ENCODE data around the gene BRAT1. TPM values are rescaled to one million over a fixed set of nuclear protein-coding genes. Genes with fewer than 3 reads are reported as not detected.

BRAT1 gene
- total RNA-seq, 1 donor from 2014 or later = 19.7 TPM

DNA sequence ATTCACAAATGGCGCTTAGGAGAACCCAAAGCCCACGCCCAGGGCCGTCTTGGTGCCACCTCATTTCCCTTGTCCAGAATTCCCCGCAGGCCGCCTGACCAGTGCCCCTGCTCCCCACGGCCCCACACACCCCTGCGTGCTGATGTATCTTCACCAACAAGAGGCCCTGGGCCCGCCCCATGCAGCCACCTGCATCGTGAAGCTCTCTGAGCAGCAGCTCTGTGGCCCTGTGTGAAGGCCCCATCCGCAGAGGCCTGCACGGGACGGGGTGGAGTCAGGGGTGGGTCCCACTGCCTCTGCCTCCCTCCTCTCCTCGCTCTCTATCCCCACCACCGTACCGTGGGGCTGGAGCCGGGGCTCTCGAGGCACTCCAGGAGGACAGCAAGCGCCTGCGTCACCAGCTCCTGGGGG lies 14.7 kb downstream of the BRAT1 start:
- Mint-ChIP-seq H3K4me1 (ENCODE audit: low read depth, unreplicated experiment) (no peaks in the 10 kb centered on the region), H3K9me3 (ENCODE audit: unreplicated experiment) (no peaks in the 10 kb centered on the region), H3K4me3 (ENCODE audit: unreplicated experiment) (no peak overlapping the region), H3K27ac (ENCODE audit: unreplicated experiment) (no peak overlapping the region), H3K36me3 (ENCODE audit: low read depth, unreplicated experiment) (peaks cover 5% of the 10 kb centered on the region), H3K27me3 (ENCODE audit: low read depth, unreplicated experiment) (no peaks in the 10 kb centered on the region)
- H3K9ac ChIP-seq (ENCODE audit: low read length) = no peak overlapping the region
- no peaks in the 10 kb centered on the region for H3K4me1 ChIP-seq (ENCODE audit: insufficient read depth, low read length)
- DNase-seq (ENCODE audit: low read depth) (no peak), FAIRE-seq (no peak)
- H3K4me2 ChIP-seq (ENCODE audit: low read length) = no peak overlapping the region
- no peaks in the 10 kb centered on the region for H3K79me2 ChIP-seq (ENCODE audit: insufficient read depth, low read length)
- H3K27ac ChIP-seq (ENCODE audit: low read depth, low read length) = no peak overlapping the region
- H3K4me3 ChIP-seq (ENCODE audit: insufficient read depth, low read depth, low read length) = no peak overlapping the region
- no peak overlapping the region for H2AFZ ChIP-seq (ENCODE audit: low read depth, low read length)
- H4K20me1 ChIP-seq (ENCODE audit: insufficient read depth, low read length) = peaks cover 11% of the 10 kb centered on the region
- H3K27me3 ChIP-seq (ENCODE audit: insufficient read depth, low read length) = no peaks in the 10 kb centered on the region
- TF ChIP-seq, protein P1, sequence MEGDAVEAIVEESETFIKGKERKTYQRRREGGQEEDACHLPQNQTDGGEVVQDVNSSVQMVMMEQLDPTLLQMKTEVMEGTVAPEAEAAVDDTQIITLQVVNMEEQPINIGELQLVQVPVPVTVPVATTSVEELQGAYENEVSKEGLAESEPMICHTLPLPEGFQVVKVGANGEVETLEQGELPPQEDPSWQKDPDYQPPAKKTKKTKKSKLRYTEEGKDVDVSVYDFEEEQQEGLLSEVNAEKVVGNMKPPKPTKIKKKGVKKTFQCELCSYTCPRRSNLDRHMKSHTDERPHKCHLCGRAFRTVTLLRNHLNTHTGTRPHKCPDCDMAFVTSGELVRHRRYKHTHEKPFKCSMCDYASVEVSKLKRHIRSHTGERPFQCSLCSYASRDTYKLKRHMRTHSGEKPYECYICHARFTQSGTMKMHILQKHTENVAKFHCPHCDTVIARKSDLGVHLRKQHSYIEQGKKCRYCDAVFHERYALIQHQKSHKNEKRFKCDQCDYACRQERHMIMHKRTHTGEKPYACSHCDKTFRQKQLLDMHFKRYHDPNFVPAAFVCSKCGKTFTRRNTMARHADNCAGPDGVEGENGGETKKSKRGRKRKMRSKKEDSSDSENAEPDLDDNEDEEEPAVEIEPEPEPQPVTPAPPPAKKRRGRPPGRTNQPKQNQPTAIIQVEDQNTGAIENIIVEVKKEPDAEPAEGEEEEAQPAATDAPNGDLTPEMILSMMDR (IDR thresholded peaks at IDR 0.05; ENCODE audit: insufficient read depth, low read depth, low read length) = no peak
- TF ChIP-seq EZH2 (IDR thresholded peaks at IDR 0.05; ENCODE audit: insufficient read depth, low read length) = no peak
- H3K9me3 ChIP-seq (ENCODE audit: insufficient read depth, low read depth, low read length) = no peaks in the 10 kb centered on the region
- H3K36me3 ChIP-seq (ENCODE audit: insufficient read depth, low read length) = no peaks in the 10 kb centered on the region

DNA sequence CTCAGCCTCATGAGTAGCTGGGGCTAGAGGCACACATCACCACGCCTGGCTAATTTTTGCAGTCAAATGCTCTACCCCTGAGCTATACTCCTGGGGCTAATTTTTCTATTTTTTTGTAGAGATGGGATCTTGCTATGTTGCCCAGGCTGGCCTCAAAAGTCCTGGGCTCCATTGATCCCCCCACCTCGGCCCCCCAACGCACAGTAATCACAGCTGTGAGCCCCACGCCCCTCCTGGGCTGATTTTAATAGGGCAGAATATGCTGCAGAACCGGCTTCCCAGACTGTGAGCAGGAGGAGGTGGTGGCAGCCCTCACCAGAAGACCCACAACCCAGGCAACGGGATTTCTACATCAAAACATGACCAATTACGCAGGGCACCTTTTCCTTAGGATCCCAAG lies 15.2 kb downstream of the BRAT1 start:
- H3K27ac ChIP-seq (ENCODE audit: low read depth, low read length) = no peak overlapping the region
- no peak overlapping the region for H3K4me3 Mint-ChIP-seq (ENCODE audit: unreplicated experiment)
- H3K27me3 Mint-ChIP-seq (ENCODE audit: low read depth, unreplicated experiment) = no peaks in the 10 kb centered on the region
- H3K9ac ChIP-seq (ENCODE audit: low read length) = no peak overlapping the region
- no peak overlapping the region for H3K27ac Mint-ChIP-seq (ENCODE audit: unreplicated experiment)
- no peak for TF ChIP-seq EZH2 (IDR thresholded peaks at IDR 0.05; ENCODE audit: insufficient read depth, low read length)
- TF ChIP-seq, protein P1 (IDR thresholded peaks at IDR 0.05; ENCODE audit: insufficient read depth, low read depth, low read length) = no peak
- no peaks in the 10 kb centered on the region for H3K9me3 ChIP-seq (ENCODE audit: insufficient read depth, low read depth, low read length)
- no peak overlapping the region for H3K4me2 ChIP-seq (ENCODE audit: low read length)
- no peaks in the 10 kb centered on the region for H3K4me1 Mint-ChIP-seq (ENCODE audit: low read depth, unreplicated experiment)
- H4K20me1 ChIP-seq (ENCODE audit: insufficient read depth, low read length) = peaks cover 11% of the 10 kb centered on the region
- H3K79me2 ChIP-seq (ENCODE audit: insufficient read depth, low read length) = no peaks in the 10 kb centered on the region
- H3K4me1 ChIP-seq (ENCODE audit: insufficient read depth, low read length) = no peaks in the 10 kb centered on the region
- no peaks in the 10 kb centered on the region for H3K36me3 ChIP-seq (ENCODE audit: insufficient read depth, low read length)
- H2AFZ ChIP-seq (ENCODE audit: low read depth, low read length) = no peak overlapping the region
- H3K4me3 ChIP-seq (ENCODE audit: insufficient read depth, low read depth, low read length) = no peak overlapping the region
- H3K27me3 ChIP-seq (ENCODE audit: insufficient read depth, low read length) = no peaks in the 10 kb centered on the region
- DNase-seq (ENCODE audit: low read depth) = no peak
- no peaks in the 10 kb centered on the region for H3K9me3 Mint-ChIP-seq (ENCODE audit: unreplicated experiment)
- H3K36me3 Mint-ChIP-seq (ENCODE audit: low read depth, unreplicated experiment) = peaks cover 5% of the 10 kb centered on the region
- no peak for FAIRE-seq

DNA sequence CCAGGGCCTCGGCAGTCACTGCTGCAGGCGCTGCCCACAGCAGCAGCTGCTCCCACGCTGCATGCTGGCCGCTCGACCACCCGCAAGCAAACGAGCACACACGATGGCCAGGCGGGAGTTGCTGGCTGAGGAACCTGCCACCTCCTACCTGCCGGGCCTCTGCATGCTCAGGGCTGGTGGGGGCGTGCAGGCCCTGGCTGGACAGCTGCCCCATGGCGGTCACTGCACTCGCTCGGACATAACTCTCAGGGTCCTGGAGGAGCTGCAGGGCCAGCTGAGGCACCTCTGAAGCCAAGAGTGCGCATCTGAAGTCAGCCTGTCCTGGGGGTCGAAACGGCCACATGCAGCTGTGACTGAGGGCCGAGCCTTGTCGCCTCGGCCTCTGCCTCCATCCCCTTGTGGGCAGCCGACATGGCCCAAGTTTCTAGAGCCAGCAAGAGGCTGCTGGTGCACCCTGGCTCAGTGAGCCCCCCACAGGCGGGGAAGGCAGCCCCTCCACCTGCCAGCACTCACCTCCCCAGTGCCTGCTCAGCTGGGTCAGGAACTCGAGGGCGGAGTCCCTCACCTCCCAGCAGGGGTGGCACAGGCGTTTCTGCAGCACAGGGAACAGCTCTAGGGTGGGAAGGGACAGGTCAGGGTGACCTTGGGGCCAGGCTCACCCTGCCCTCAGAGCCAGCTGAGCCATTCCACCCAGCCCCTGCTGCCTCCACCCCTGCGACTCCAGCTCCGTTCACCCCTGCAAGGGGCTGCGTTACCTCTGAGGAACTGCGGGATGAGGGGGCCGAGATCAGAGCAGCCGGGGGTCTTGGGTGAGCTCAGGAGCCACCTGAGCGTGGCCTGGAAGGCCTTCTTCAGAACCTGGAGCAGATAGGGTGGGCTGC lies 16.1 kb downstream of the BRAT1 start:
- DNase-seq (ENCODE audit: low read depth) (no peak), FAIRE-seq (no peak)
- Histone ChIP-seq H3K27me3 (ENCODE audit: insufficient read depth, low read length) (no peaks in the 10 kb centered on the region), H4K20me1 (ENCODE audit: insufficient read depth, low read length) (peaks cover 11% of the 10 kb centered on the region), H3K9ac (ENCODE audit: low read length) (no peak overlapping the region), H3K9me3 (ENCODE audit: insufficient read depth, low read depth, low read length) (no peaks in the 10 kb centered on the region), H3K4me1 (ENCODE audit: insufficient read depth, low read length) (no peaks in the 10 kb centered on the region), H3K36me3 (ENCODE audit: insufficient read depth, low read length) (no peaks in the 10 kb centered on the region), H3K4me2 (ENCODE audit: low read length) (no peak overlapping the region), H3K4me3 (ENCODE audit: insufficient read depth, low read depth, low read length) (no peak overlapping the region), H3K79me2 (ENCODE audit: insufficient read depth, low read length) (no peaks in the 10 kb centered on the region), H3K27ac (ENCODE audit: low read depth, low read length) (no peak overlapping the region), H2AFZ (ENCODE audit: low read depth, low read length) (no peak overlapping the region)
- TF ChIP-seq EZH2 (IDR thresholded peaks at IDR 0.05; ENCODE audit: insufficient read depth, low read length) = no peak
- TF ChIP-seq, protein P1 (IDR thresholded peaks at IDR 0.05; ENCODE audit: insufficient read depth, low read depth, low read length) = no peak
- no peaks in the 10 kb centered on the region for H3K4me1 Mint-ChIP-seq (ENCODE audit: low read depth, unreplicated experiment)
- no peaks in the 10 kb centered on the region for H3K27me3 Mint-ChIP-seq (ENCODE audit: low read depth, unreplicated experiment)
- H3K4me3 Mint-ChIP-seq (ENCODE audit: unreplicated experiment) = no peak overlapping the region
- peaks cover 5% of the 10 kb centered on the region for H3K36me3 Mint-ChIP-seq (ENCODE audit: low read depth, unreplicated experiment)
- no peak overlapping the region for H3K27ac Mint-ChIP-seq (ENCODE audit: unreplicated experiment)
- H3K9me3 Mint-ChIP-seq (ENCODE audit: unreplicated experiment) = no peaks in the 10 kb centered on the region

Data from astrocyte (in vitro differentiated cells and primary cell).